ENCODE measurements around the gene EIF5AL1. TPM values are rescaled to one million over a fixed set of nuclear protein-coding genes. Genes with fewer than 3 reads are reported as not detected.

Gene EIF5AL1
- total and polyA plus RNA-seq, 2 of the 8 experiments (the other 6 are each of a cell fraction or from before 2014, with no cell fraction given): 1.7 to 2.2 TPM

DNA sequence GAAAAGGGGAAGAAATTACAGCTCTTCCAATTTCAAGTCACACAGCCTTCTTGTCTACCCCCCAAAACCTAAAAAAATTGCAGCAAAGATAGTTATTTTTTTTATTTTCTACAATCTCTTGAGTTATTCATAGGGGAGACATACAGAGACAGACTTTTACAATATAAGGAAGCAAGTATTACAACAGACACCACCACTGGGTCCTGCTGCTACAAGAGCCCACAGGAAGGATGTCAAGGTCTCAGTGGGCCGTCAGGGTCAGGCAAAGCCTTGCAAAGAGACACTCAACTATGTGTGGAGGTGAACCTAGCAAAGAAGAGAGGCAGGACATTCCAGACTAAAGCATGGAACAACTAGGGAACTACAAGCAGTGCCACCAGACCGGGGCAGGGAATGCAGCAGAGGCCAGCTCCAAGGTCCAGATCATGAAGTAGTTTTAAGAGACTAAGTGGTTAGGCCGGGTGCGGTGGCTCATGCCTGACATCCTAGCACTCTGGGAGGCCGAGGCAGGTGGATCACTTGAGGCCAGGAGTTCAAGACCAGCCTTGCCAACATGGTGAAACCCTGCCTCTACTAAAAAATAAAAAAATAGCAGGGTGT lies 38.7 kb upstream of the EIF5AL1 start:
- WGBS, 2 experiments (ENCODE audit: extremely low coverage in 1 of 2, insufficient coverage in 1 of 2, insufficient read length in 1 of 2, insufficient replicate concordance in 2 of 2, low coverage in 1 of 2, low lambda C conversion rate in 2 of 2, missing lambda C conversion rate in 1 of 2): 87% methylated on average over 5 of the region's 5 CpGs; no CpG with 5 or more reads in 1 of the 2 experiments
- no peak overlapping the region for H2BK12ac ChIP-seq (ENCODE audit: low read depth, low read length)
- TF ChIP-seq SIN3A (conservative IDR thresholded peaks at IDR 0.05 in 1 of 2, IDR thresholded peaks at IDR 0.05 in 1 of 2; ENCODE audit: low read depth in 1 of 2, low read length in 2 of 2) (no peak), SIRT6 (IDR thresholded peaks at IDR 0.05; ENCODE audit: low read length) (no peak), SRF (IDR thresholded peaks at IDR 0.05; ENCODE audit: low read depth, low read length) (no peak)
- H3K27me3 ChIP-seq (replicated peaks in 1 of 4; ENCODE audit: control insufficient read depth in 3 of 4, extremely low read depth in 1 of 4, insufficient read depth in 3 of 4, low read length in 3 of 4): no peaks in the 10 kb centered on the region
- no peak overlapping the region for H3K4ac ChIP-seq (replicated peaks; ENCODE audit: insufficient read length, low read depth, low read length)
- H3K14ac ChIP-seq (ENCODE audit: insufficient read length): no peak overlapping the region
- no peak overlapping the region for H3K27ac ChIP-seq (ENCODE audit: low read depth, low read length)
- H3K9me3 ChIP-seq (ENCODE audit: insufficient read depth in 2 of 2, low read depth in 1 of 2, low read length in 1 of 2): no peaks in the 10 kb centered on the region
- CTCF ChIA-PET (ENCODE audit: partially characterized antibody): interaction anchor here (1.4 to 8.0 kb wide), 5 partner anchors 15 to 99 kb away, joined by 3 to 101 read pairs (median 10); no protein-coding TSS in a partner anchor
- no peaks in the 10 kb centered on the region for H3K79me2 ChIP-seq (ENCODE audit: control insufficient read depth in 1 of 2, insufficient read depth in 2 of 2, low read length in 2 of 2)
- no peak overlapping the region for H4K8ac ChIP-seq (ENCODE audit: extremely low read depth, insufficient read depth, low read length)
- H2AFZ ChIP-seq (ENCODE audit: low read length): no peak overlapping the region
- no peaks in the 10 kb centered on the region for H3K36me3 ChIP-seq (ENCODE audit: control insufficient read depth in 2 of 4, insufficient read depth in 4 of 4, low read length in 3 of 4)
- no peak overlapping the region for H3K4me2 ChIP-seq (ENCODE audit: insufficient read depth in 1 of 2, low read depth in 2 of 2, low read length in 2 of 2)
- H4K20me1 ChIP-seq (replicated peaks in 1 of 2; ENCODE audit: control insufficient read depth in 1 of 2, insufficient read depth in 2 of 2, low read length in 2 of 2): no peaks in the 10 kb centered on the region
- H2BK20ac ChIP-seq (ENCODE audit: low read length): no peak overlapping the region
- no peak overlapping the region for H3K23ac ChIP-seq (ENCODE audit: insufficient read length)
- no peaks in the 10 kb centered on the region for H3K79me1 ChIP-seq (ENCODE audit: low read depth, low read length)
- no peaks in the 10 kb centered on the region for H3K23me2 ChIP-seq (ENCODE audit: low read depth, low read length)
- H3K4me3 ChIP-seq (ENCODE audit: extremely low read depth in 1 of 4, insufficient read depth in 2 of 4, low read depth in 3 of 4, low read length in 4 of 4): no peak overlapping the region
- FAIRE-seq (no peak), DNase-seq (ENCODE audit: low read depth in 1 of 2, low spot score in 2 of 2) (no peak)
- no peak overlapping the region for H4K5ac ChIP-seq (ENCODE audit: insufficient read length, low read depth, low read length)
- no peak overlapping the region for H2AK5ac ChIP-seq (ENCODE audit: low read depth, low read length)
- peaks cover 0 to 4% (median 0%) of the 10 kb centered on the region in 4 experiments; a peak in 1 of 7 replicates for H3K4me1 ChIP-seq (replicated peaks in 1 of 4; ENCODE audit: control insufficient read depth in 3 of 4, insufficient read depth in 4 of 4, low read length in 3 of 4)
- H2BK15ac ChIP-seq (ENCODE audit: low read length): no peak overlapping the region
- H3K56ac ChIP-seq (replicated peaks; ENCODE audit: insufficient read length, low read depth, low read length): no peak overlapping the region
- no peak overlapping the region for H3K9ac ChIP-seq (replicated peaks in 1 of 4; ENCODE audit: extremely low read depth in 1 of 4, low read depth in 3 of 4, low read length in 3 of 4)
- no peak overlapping the region for H2BK5ac ChIP-seq (ENCODE audit: low read depth, low read length)
- no peak overlapping the region for H4K91ac ChIP-seq (replicated peaks; ENCODE audit: insufficient read length, low read length)
- POLR2A ChIA-PET (ENCODE audit: partially characterized antibody): no interaction called here
- H3K18ac ChIP-seq (ENCODE audit: extremely low read depth, low read length): no peak overlapping the region
- H2BK120ac ChIP-seq (replicated peaks; ENCODE audit: low read depth, low read length): no peak overlapping the region
